KBM-7 (cell line): ENCODE measurements around the gene AP3S2.
"Not testable (repeated sequence)": the region's sequence is repeated elsewhere in the genome, so short reads cannot be mapped to it uniquely, and the experiment has no call there.

Experiments used
- DNase-seq: peaks from one replicate; pipeline ENCODE4 v3.0.0-alpha.2; 2015
- in situ Hi-C: fragments of 300-500 bp; cut with MboI; formaldehyde crosslinking; loops from 2 replicates; pipeline ENCODE4 v1.14.3; 2020; ENCODE audit warnings: low sequenced_read_pairs, low pct_unique_long_range_greater_than_20kb, mixed read lengths

The AP3S2 gene

GRCh38 chr15:89907289-89907688 is 13.5 kb upstream of the AP3S2 start:
- in situ Hi-C loops: loop anchor here (25.0 kb wide), 1 partner anchor 180 kb away; no protein-coding TSS in a partner anchor
- no peak for DNase-seq

GRCh38 chr15:89905846-89906378 is 12.1 kb upstream of the AP3S2 start:
- in situ Hi-C loops: loop anchor here (25.0 kb wide), 1 partner anchor 181 kb away; no protein-coding TSS in a partner anchor
- DNase-seq: no peak

- in situ Hi-C loops: loop anchor here (25.0 kb wide), 1 partner anchor 183 kb away; no protein-coding TSS in a partner anchor
- no peak for DNase-seq
These were observed 10.7 kb upstream of the AP3S2 start for GRCh38 chr15:89904519-89904918.

- in situ Hi-C loops: loop anchor here (25.0 kb wide), 1 partner anchor 184 kb away; no protein-coding TSS in a partner anchor
- DNase-seq: no peak
These were observed 10.0 kb upstream of the AP3S2 start for GRCh38 chr15:89903858-89904130.

GRCh38 chr15:89903015-89903857 is 9.4 kb upstream of the AP3S2 start:
- in situ Hi-C loops: loop anchor here (25.0 kb wide), 1 partner anchor 184 kb away; no protein-coding TSS in a partner anchor
- DNase-seq: no peak

GRCh38 chr15:89900849-89901248 is 7.1 kb upstream of the AP3S2 start:
- no peak for DNase-seq
- in situ Hi-C loops: loop anchor here (25.0 kb wide), 1 partner anchor 186 kb away; no protein-coding TSS in a partner anchor

GRCh38 chr15:89899951-89900567 is 6.3 kb upstream of the AP3S2 start:
- no peak for DNase-seq
- in situ Hi-C loops: loop anchor here (25.0 kb wide), 2 partner anchors 138 to 187 kb away; partner anchors contain the start of gene MESP1

- in situ Hi-C loops: loop anchor here (25.0 kb wide), 1 partner anchor 137 kb away; the partner anchor contains the start of gene MESP1
- no peak for DNase-seq
These were observed 5.6 kb upstream of the AP3S2 start for GRCh38 chr15:89899295-89899945.

GRCh38 chr15:89898614-89899294 is 5.0 kb upstream of the AP3S2 start:
- DNase-seq: peak; percentile 68
- in situ Hi-C loops: loop anchor here (25.0 kb wide), 1 partner anchor 136 kb away; the partner anchor contains the start of gene MESP1

- in situ Hi-C loops: loop anchor here (25.0 kb wide), 1 partner anchor 136 kb away; the partner anchor contains the start of gene MESP1
- no peak for DNase-seq
These were observed 4.4 kb upstream of the AP3S2 start for GRCh38 chr15:89898146-89898545.

GRCh38 chr15:89893027-89893426 is 767 bp downstream of the AP3S2 start:
- no peak for DNase-seq
- in situ Hi-C loops: loop anchor here (25.0 kb wide), 1 partner anchor 131 kb away; the partner anchor contains the start of gene MESP1

GRCh38 chr15:89888214-89888804 is 5.5 kb downstream of the AP3S2 start:
- peak; percentile 55 for DNase-seq
- in situ Hi-C loops: loop anchor here (25.0 kb wide), 1 partner anchor 126 kb away; the partner anchor contains the start of gene MESP1

GRCh38 chr15:89885611-89886010 is 8.2 kb downstream of the AP3S2 start:
- DNase-seq: no peak
- in situ Hi-C loops: loop anchor here (25.0 kb wide), 1 partner anchor 123 kb away; the partner anchor contains the start of gene MESP1

GRCh38 chr15:89885179-89885578 is 8.6 kb downstream of the AP3S2 start:
- not testable (repeated sequence) for DNase-seq
- in situ Hi-C loops: loop anchor here (25.0 kb wide), 1 partner anchor 123 kb away; the partner anchor contains the start of gene MESP1

GRCh38 chr15:89883518-89883917 is 10.3 kb downstream of the AP3S2 start:
- in situ Hi-C loops: loop anchor here (25.0 kb wide), 1 partner anchor 121 kb away; the partner anchor contains the start of gene MESP1
- no peak for DNase-seq

GRCh38 chr15:89880727-89881126 is 13.1 kb downstream of the AP3S2 start:
- in situ Hi-C loops: loop anchor here (25.0 kb wide), 1 partner anchor 118 kb away; the partner anchor contains the start of gene MESP1
- no peak for DNase-seq

- in situ Hi-C loops: loop anchor here (25.0 kb wide), 1 partner anchor 116 kb away; the partner anchor contains the start of gene MESP1
These were observed 15.5 kb downstream of the AP3S2 start for GRCh38 chr15:89878323-89878722.

GRCh38 chr15:89877083-89877425 is 16.7 kb downstream of the AP3S2 start:
- in situ Hi-C loops: loop anchor here (25.0 kb wide), 1 partner anchor 115 kb away; the partner anchor contains the start of gene MESP1

More at GRCh38 chr15:89878323-89878722, 15.5 kb downstream of the AP3S2 start:
- no peak for DNase-seq

More at GRCh38 chr15:89877083-89877425, 16.7 kb downstream of the AP3S2 start:
- no peak for DNase-seq
